K562 (cell line): ENCODE results near the gene RTL10. TPM values are rescaled to one million over a fixed set of nuclear protein-coding genes. Genes with fewer than 3 reads are reported as not detected.
A peak's percentile ranks its signal among the peaks of the same experiment; 100 is the strongest.

Experiments
- ATAC-seq: fragments of 200-7000 bp; cut with Tn5 transposase; 3 replicates; pipeline ENCODE4 v1.9.1; 2020; ENCODE audit warnings: moderate library complexity
- BruUV-seq: library from RNA; stranded (reverse); fragments of 400-500 nt; replicated peaks from 2 replicates; lab custom pipeline; 2021; lab: Mats Ljungman, UMichigan
- CTCF ChIA-PET: fragments of 300-600 bp; formaldehyde crosslinking; extraction: SDS; loops from one replicate; lab custom pipeline; 2021; ENCODE audit warnings: low intra/inter-chr PET ratio; lab: Yijun Ruan, JAX
- POLR2A ChIA-PET: fragments of 300-600, 350-650 bp; sonication (Branson Sonifier 250); formaldehyde crosslinking; extraction: SDS; loops from one replicate; lab custom pipeline; 2021; ENCODE audit warnings: antibody characterized with exemption, inconsistent platforms; lab: Yijun Ruan, JAX
- DNase-seq, 4 experiments: peaks; one replicate each; pipeline versions ENCODE4 v3.0.0 to v3.0.0-alpha.2; 2011 to 2018; ENCODE audit warnings: low spot score in 3 of 4, mixed read lengths in 3 of 4; ENCODE audit errors: extremely low read depth in 1 of 4
- FAIRE-seq: peaks from 2 replicates; lab custom pipeline; 2011; peaks lifted over from hg19 to GRCh38; lab: Jason Lieb, UNC
- H2AFZ ChIP-seq: 2 replicates; pipeline ENCODE4 v1.6.0; 2011; ENCODE audit warnings: low read depth, low read length, control low read depth, inconsistent platforms
- H3K27ac ChIP-seq: fragments of 200-600 bp; 3 replicates; pipeline ENCODE4 v1.8.0; 2011; ENCODE audit warnings: low read depth, mild to moderate bottlenecking, control low read depth, inconsistent platforms, low read length, moderate library complexity, mixed read lengths; ENCODE audit errors: extremely low read depth
- H3K27me3 ChIP-seq, 2 experiments: fragments of 300-600 bp in 1 of 2; 2 replicates in 1 of 2; 3 replicates in 1 of 2; pipeline versions ENCODE4 v1.6.0 to v1.8.0; 2011; ENCODE audit warnings: inconsistent platforms in 2 of 2, low read length in 2 of 2, mild to moderate bottlenecking in 1 of 2, mixed read lengths in 1 of 2, moderate library complexity in 1 of 2; ENCODE audit not compliant: control insufficient read depth in 2 of 2, insufficient read depth in 2 of 2
- H3K36me3 ChIP-seq: fragments of 300-600 bp; 3 replicates; pipeline ENCODE4 v1.8.0; 2011; ENCODE audit warnings: mild to moderate bottlenecking, low read length, inconsistent platforms; ENCODE audit not compliant: control insufficient read depth, insufficient read depth
- H3K4me1 ChIP-seq, 2 experiments: fragments of 200-600 bp in 1 of 2; replicated peaks in 1 of 2; 2 replicates in 1 of 2; 3 replicates in 1 of 2; pipeline versions ENCODE4 v1.5.1 to v1.8.0; 2011; ENCODE audit warnings: inconsistent platforms in 2 of 2, low read length in 2 of 2, mild to moderate bottlenecking in 1 of 2, mixed read lengths in 1 of 2, moderate library complexity in 1 of 2; ENCODE audit not compliant: control insufficient read depth in 2 of 2, insufficient read depth in 2 of 2
- H3K4me2 ChIP-seq: 2 replicates; pipeline ENCODE4 v1.6.1; 2011; ENCODE audit warnings: low read length, control low read depth, inconsistent platforms, mixed read lengths; ENCODE audit not compliant: insufficient read depth
- H3K4me3 ChIP-seq: fragments of 200-600 bp; sonication (generic), shearing (Covaris generic); 2 replicates; pipeline ENCODE4 v1.5.1; 2016; ENCODE audit warnings: control low read depth, inconsistent platforms
- H3K79me2 ChIP-seq: fragments of 200-600 bp; 3 replicates; pipeline ENCODE4 v1.8.0; 2011; ENCODE audit warnings: low read length, inconsistent platforms; ENCODE audit not compliant: control insufficient read depth, insufficient read depth
- H3K9ac ChIP-seq, 2 experiments: 2 replicates each; pipeline versions ENCODE4 v1.6.0 to v1.6.1; 2011; ENCODE audit warnings: low read depth in 2 of 2, low read length in 2 of 2, control low read depth in 1 of 2, inconsistent platforms in 1 of 2, mild to moderate bottlenecking in 1 of 2, mixed read lengths in 1 of 2; ENCODE audit not compliant: insufficient read depth in 1 of 2
- H3K9me1 ChIP-seq: one replicate; pipeline ENCODE4 v1.6.0; 2011; ENCODE audit warnings: inconsistent platforms, mild to moderate bottlenecking, low read length, moderate library complexity; ENCODE audit not compliant: control insufficient read depth, insufficient read depth
- H3K9me3 ChIP-seq: replicated peaks from 2 replicates; pipeline ENCODE4 v1.5.1; 2011; ENCODE audit warnings: low read depth, low read length, inconsistent platforms; ENCODE audit not compliant: control insufficient read depth, insufficient read depth
- H4K20me1 ChIP-seq: replicated peaks from 2 replicates; pipeline ENCODE4 v1.6.1; 2011; ENCODE audit warnings: low read length, inconsistent platforms, mixed read lengths; ENCODE audit not compliant: control insufficient read depth, insufficient read depth
- BRD4 ChIP-seq: fragments of 200-600 bp; sonication (generic); IDR thresholded peaks from 2 replicates; pipeline ENCODE4 v1.6.1; 2017; ENCODE audit warnings: inconsistent platforms
- BRD9 ChIP-seq: fragments of 450-650 bp; IDR thresholded peaks from 2 replicates; pipeline ENCODE4 v1.6.1; 2018; ENCODE audit warnings: low read depth; ENCODE audit not compliant: partially characterized antibody
- CHD7 ChIP-seq: fragments of 200-600 bp; sonication (generic); IDR thresholded peaks from one replicate; pipeline ENCODE4 v1.6.1; 2012; ENCODE audit warnings: mild to moderate bottlenecking, low read depth, low read length, inconsistent platforms
- FOXJ2 ChIP-seq: fragments of 200-800 bp; sonication (Bioruptor generic); IDR thresholded peaks from 2 replicates; pipeline ENCODE4 v1.6.1; 2016; ENCODE audit warnings: missing genetic modification characterization, missing compliant biosample characterization
- MYBL2 ChIP-seq, 2 experiments: fragments of 450-650 bp in 1 of 2; sonication (generic) in 1 of 2; formaldehyde crosslinking in 1 of 2; IDR thresholded peaks; 2 replicates each; pipeline versions ENCODE4 v1.6.1 to v1.8.1; 2017 to 2022; ENCODE audit warnings: borderline replicate concordance in 1 of 2, inconsistent platforms in 1 of 2, low read depth in 1 of 2, mild to moderate bottlenecking in 1 of 2, missing genetic modification reagents in 1 of 2, moderate library complexity in 1 of 2
- POLR2G ChIP-seq: fragments of 200-400 bp; formaldehyde crosslinking; IDR thresholded peaks from 2 replicates; pipeline ENCODE4 v1.6.1; 2017; ENCODE audit warnings: low read depth, mild to moderate bottlenecking, antibody characterized with exemption, low read length, moderate library complexity
- RAD51 ChIP-seq: fragments of 450-650 bp; IDR thresholded peaks from 2 replicates; pipeline ENCODE4 v1.7.1; 2016; ENCODE audit warnings: low read depth, mild to moderate bottlenecking, borderline replicate concordance
- SETDB1 ChIP-seq: IDR thresholded peaks from one replicate; pipeline ENCODE4 v1.6.1; 2012; ENCODE audit warnings: low read length, control low read depth, inconsistent platforms
- SPI1 ChIP-seq: IDR thresholded peaks from 2 replicates; pipeline ENCODE4 v1.6.1; 2011; ENCODE audit warnings: low read depth, low read length, control low read depth, borderline replicate concordance
- ZNF589 ChIP-seq: fragments of 200-800 bp; sonication (Bioruptor generic); IDR thresholded peaks from 2 replicates; pipeline ENCODE4 v1.6.1; 2016; ENCODE audit warnings: low read depth, missing genetic modification characterization, missing compliant biosample characterization
- WGBS: fragments of 100-300 bp; shearing (Covaris generic); methylation state at CpG from one replicate; pipeline ENCODE4 v1.1.6; 2016; ENCODE audit warnings: low coverage, mixed read lengths; ENCODE audit not compliant: insufficient coverage; ENCODE audit errors: missing lambda C conversion rate; 5-methylcytosine and 5-hydroxymethylcytosine counted together
- in situ Hi-C: fragments of 300-500 bp; cut with MboI; formaldehyde crosslinking; loops from 4 replicates; pipeline ENCODE4 v1.15.0; 2018; ENCODE audit warnings: inconsistent platforms, mixed read lengths
- intact Hi-C: fragments of 100-400 bp; cut with micrococcal nuclease; formaldehyde crosslinking; loops from 2 replicates; pipeline ENCODE4 v1.14.2; 2022
- polyA plus RNA-seq, 8 experiments: library from polyadenylated mRNA; depleted of rRNA in 4 of 8; stranded (reverse) in 5 of 8; unstranded in 3 of 8; fragments of >200 nt; fragmentation: Nextera tagmentation in 2 of 8; fragmentation: Illumina TruSeq in 1 of 8; extraction: Ambion mirVana in 2 of 8; extraction: Trizol in 1 of 8; gene quantifications; 2 replicates each; pipeline versions ENCODE4 v1.2.1 to v1.2.3, GENCODE V29; 2011 to 2014; ENCODE audit warnings: inconsistent platforms in 1 of 8, missing spikeins in 1 of 8
- total RNA-seq, 7 experiments: library from RNA; depleted of rRNA in 6 of 7; stranded (reverse); fragments of >200 nt in 6 of 7; fragmentation: Illumina TruSeq in 2 of 7; extraction: Trizol in 2 of 7; gene quantifications; 2 replicates each; pipeline versions ENCODE4 v1.2.1 to v1.2.3, GENCODE V29; 2011 to 2021; ENCODE audit warnings: low replicate concordance in 1 of 7

The RTL10 gene
- total and polyA plus RNA-seq, 9 of the 15 experiments (the other 6 are each of a cell fraction or from before 2014, with no cell fraction given), result 19.8 to 75.5 (median 32.5) TPM

GRCh38 chr22:19844377-19845053 is 10.2 kb downstream of the RTL10 start:
- no peak overlapping the region for H3K4me3 ChIP-seq
- TF ChIP-seq SPI1 (no peak), RAD51 (no peak), BRD4 (no peak), FOXJ2 (tag) (no peak), POLR2G (peak; percentile 58), ZNF589 (no peak), BRD9 (no peak), MYBL2 (IDR thresholded peaks at IDR 0.05; ENCODE audit: low read depth) (no peak), MYBL2 (CRISPR knock-in tag; IDR thresholded peaks at IDR 0.05; ENCODE audit: borderline replicate concordance) (no peak), CHD7 (peak; percentile 29), SETDB1 (peak; percentile 44)

More at GRCh38 chr22:19844377-19845053, 10.2 kb downstream of the RTL10 start:
- H3K27me3 ChIP-seq, result no peaks in the 10 kb centered on the region
- peaks cover 22% of the 10 kb centered on the region for H3K36me3 ChIP-seq
- in situ Hi-C loops (no loop called here), intact Hi-C loops (no loop called here)
- peak overlapping the region in 1 of 2 experiments; percentile 53; a peak in 2 of 4 replicates for H3K9ac ChIP-seq
- no TSS peak for BruUV-seq
- peaks cover 7% of the 10 kb centered on the region for H3K9me1 ChIP-seq
- no peak overlapping the region for H2AFZ ChIP-seq
- ChIA-PET CTCF (no interaction called here), POLR2A (interaction anchor here (0.6 to 13.6 kb wide), 7 partner anchors 11 to 205 kb away, joined by 3 to 247 read pairs (median 3); partner anchors contain the start of genes GNB1L and RTL10)
- peak in 1 of 4 experiments; percentile 28 for DNase-seq
- H3K27ac ChIP-seq, result no peak overlapping the region
- H3K79me2 ChIP-seq, result peaks cover 12% of the 10 kb centered on the region
- peaks cover 35% of the 10 kb centered on the region for H4K20me1 ChIP-seq
- ATAC-seq, result no peak
- 78% methylated on average over 18 of the region's 18 CpGs for WGBS
- H3K4me1 ChIP-seq, result peaks cover 0 to 50% of the 10 kb centered on the region in 2 experiments; a peak in 2 of 5 replicates
- FAIRE-seq, result no peak
- H3K9me3 ChIP-seq, result peaks cover 5% of the 10 kb centered on the region; the same call in 1 of the 2 replicates
- H3K4me2 ChIP-seq, result no peak overlapping the region
